Measurements from ENCODE around the gene VSTM2B.

- TF ChIP-seq, protein P1, sequence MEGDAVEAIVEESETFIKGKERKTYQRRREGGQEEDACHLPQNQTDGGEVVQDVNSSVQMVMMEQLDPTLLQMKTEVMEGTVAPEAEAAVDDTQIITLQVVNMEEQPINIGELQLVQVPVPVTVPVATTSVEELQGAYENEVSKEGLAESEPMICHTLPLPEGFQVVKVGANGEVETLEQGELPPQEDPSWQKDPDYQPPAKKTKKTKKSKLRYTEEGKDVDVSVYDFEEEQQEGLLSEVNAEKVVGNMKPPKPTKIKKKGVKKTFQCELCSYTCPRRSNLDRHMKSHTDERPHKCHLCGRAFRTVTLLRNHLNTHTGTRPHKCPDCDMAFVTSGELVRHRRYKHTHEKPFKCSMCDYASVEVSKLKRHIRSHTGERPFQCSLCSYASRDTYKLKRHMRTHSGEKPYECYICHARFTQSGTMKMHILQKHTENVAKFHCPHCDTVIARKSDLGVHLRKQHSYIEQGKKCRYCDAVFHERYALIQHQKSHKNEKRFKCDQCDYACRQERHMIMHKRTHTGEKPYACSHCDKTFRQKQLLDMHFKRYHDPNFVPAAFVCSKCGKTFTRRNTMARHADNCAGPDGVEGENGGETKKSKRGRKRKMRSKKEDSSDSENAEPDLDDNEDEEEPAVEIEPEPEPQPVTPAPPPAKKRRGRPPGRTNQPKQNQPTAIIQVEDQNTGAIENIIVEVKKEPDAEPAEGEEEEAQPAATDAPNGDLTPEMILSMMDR (conservative IDR thresholded peaks at IDR 0.05 in 1 of 2, IDR thresholded peaks at IDR 0.05 in 1 of 2; ENCODE audit: extremely low read depth in 1 of 2, insufficient read depth in 1 of 2, low read depth in 1 of 2, low read length in 2 of 2), result no peak
- TF ChIP-seq EZH2 (IDR thresholded peaks at IDR 0.05; ENCODE audit: borderline replicate concordance, low read length), result no peak
Measured at GRCh38 chr19:29542327-29542726, 16.5 kb downstream of the VSTM2B start.
